T-helper 2 cell (primary cell): ENCODE results near the gene ZNF260.
"Not testable (repeated sequence)": the region's sequence is repeated elsewhere in the genome, so short reads cannot be mapped to it uniquely, and the experiment has no call there.

ENCODE experiments used
- DNase-seq, 5 experiments: peaks; one replicate each; pipeline versions ENCODE4 v3.0.0 to v3.0.0-alpha.2; 2012 to 2022
- total RNA-seq, 2 donors: gene quantifications; one replicate each; lab custom pipeline; 2026; lab: John Stamatoyannopoulos, UW

Gene ZNF260
- 4.1 to 19.0 reads per million in 2 donors for total RNA-seq

GRCh38 chr19:36528194-36528920, at the start of gene ZNF260:
Gene ZNF260, minus strand, starts transcription at chr19:36528271. Its CDS starts 13,033 bp downstream, at chr19:36515238.
- DNase-seq, result peak; percentile 80 to 93 (median 86)

GRCh38 chr19:36577271-36577996, 49.4 kb upstream of the ZNF260 start:
- no peak for DNase-seq

DNA sequence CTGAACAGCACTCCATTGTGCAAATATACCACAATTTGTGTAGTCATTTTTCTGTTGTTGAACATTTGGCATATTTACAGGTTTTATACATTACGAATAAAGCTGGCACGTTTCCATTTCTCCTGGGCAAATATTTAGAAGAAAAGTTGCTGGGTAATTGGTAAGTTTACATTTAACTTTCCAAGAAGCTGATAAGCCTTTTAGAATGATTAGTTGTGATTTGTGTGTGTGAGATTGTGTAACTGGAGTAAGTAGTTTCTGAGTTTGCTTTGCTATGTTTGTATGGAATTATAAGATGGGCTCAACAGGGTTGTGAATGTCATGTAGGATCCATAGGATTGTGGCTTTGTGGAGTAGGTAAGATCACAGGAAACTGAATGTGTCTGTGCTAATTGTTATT, 46.7 kb upstream of the ZNF260 start:
- DNase-seq, result no peak

DNA sequence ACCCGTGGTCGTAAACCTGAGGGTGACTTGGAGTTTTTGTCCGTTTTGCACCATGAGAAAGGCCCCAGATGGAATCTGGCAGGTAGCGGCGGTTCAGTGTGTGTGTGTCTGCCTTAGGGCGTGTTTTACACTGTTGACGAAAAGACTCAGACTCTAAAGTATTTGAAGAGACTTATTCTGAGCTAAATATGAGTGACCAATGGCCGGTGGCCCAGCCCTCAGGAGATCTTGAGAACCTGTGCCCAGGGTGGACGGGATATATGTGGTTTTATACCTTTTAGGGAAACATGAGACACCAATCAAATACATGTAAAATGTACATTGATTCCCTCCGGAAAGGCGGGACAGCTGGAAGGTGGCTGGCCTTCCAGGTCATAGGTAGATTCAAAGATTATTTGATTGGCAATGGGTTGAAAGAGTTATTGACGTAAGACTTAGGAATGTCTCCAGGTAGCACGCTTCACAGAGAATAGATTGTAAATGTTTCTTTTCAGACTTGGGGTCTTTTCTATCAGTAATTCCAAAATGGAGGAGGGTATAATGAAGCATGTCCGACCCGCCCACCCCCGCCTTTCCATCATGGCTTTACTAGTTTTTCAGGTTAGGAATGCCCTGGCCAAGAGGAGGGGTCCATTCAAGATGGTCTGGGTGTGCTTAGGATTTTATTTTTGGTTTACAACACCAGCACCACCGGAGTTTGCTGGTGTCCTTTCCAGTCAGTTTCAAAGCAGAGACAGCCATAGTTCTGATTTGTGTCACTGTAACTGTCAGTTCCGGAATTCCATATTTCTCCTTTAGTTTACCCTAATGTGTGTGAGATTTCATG, 46.0 kb upstream of the ZNF260 start:
- DNase-seq, result peak in 2 of 5 experiments; percentile 1 to 36

DNA sequence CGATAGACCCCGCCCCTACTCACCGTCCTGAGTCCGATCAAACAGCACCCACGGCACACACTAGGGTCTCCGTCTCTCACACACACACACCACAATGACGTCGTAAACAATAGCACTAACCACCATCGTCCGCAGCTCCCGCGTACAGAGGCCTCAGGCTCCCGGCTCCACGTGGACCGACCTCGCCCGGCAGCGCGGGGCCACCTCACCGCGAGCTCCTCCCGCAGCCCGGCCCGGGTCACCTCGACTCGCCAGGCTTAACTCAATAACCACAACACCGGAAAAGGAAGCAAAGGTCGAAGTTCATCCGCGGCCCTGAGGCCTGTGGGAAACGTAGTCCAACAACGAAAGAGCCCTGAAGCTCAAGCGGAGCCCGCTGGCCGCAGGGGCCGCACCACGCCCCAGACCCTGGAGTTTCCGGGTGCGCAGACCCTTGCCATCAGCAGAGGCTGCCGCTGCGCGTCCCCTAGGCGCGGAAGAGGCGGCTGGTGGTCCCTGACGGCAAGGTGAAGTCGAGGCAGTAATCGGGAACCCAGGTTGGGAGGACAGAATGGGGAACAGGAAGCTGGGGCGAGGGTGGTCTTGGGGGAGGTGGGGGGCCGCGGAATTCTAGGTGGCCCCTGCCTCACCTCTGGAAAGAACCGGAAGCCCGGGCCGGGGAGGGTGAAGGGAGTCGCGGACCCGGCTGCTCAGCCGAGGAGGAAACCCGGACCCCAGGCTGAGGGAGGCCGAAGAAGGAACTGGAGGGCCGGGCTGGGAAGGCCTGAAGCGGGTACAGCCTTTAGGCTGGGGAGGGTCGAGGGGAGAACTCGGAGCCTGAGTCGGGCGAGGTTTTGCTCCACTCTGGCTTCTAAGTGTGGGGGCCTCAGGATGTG, 45.2 kb upstream of the ZNF260 start, which contains the start of gene ZNF529:
Gene ZNF529, minus strand, starts transcription at position 273 of the 875 bp plus-strand sequence. CDS start 946 bp downstream, outside the sequence.
- peak; percentile 56 to 95 (median 87) for DNase-seq

- DNase-seq, result no peak
These were observed 44.5 kb upstream of the ZNF260 start for GRCh38 chr19:36572593-36573019.

DNA sequence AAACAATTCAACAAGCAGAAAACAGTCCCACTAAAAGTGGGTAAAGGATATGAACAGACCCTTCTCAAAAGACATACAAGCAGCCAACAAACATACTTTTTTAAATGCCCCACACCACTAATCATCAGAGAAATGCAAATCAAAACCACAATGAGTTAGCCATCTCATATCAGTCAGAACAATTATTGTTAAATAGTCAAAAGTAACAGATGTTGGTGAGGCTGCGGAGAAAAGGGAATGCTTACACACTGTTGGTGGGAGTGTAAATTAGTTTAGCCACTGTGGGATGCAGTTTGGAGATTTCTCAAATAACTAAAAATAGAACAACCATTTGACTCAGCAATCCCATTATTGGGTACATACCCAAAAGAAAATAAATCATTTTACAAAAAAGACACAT, 36.3 kb upstream of the ZNF260 start:
- no peak for DNase-seq

DNA sequence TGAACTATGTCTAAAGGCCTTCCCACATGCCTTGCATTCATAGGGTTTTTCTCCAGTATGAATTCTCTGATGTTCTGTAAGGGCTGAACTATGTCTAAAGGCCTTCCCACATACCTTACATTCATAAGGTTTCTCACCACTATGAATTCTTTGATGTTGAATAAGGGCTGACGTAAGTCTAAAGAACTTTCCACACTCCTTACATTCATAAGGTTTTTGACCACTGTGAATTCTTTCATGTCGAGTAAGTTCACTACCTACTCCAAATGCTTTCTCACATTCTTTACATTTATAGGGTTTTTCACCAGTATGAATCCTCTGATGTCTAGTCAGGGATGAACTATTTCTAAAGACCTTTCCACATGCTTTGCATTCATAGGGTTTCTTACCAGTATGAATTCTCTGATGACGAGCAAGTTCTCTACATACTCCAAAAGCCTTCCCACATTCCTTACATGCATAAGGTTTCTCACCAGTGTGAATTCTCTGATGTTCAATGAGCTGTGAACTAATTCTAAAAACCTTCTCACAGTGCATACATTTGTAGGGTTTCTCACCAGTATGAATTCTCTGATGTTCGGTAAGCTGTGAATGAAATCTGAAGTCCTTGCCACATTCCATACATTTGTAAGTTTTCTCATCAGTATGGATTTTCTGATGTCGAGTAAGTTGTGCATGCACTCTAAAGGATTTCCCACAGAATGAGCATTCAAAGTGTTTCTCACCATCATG, 19.1 kb upstream of the ZNF260 start:
- peak in 1 of 5 experiments; percentile 4 for DNase-seq

DNA sequence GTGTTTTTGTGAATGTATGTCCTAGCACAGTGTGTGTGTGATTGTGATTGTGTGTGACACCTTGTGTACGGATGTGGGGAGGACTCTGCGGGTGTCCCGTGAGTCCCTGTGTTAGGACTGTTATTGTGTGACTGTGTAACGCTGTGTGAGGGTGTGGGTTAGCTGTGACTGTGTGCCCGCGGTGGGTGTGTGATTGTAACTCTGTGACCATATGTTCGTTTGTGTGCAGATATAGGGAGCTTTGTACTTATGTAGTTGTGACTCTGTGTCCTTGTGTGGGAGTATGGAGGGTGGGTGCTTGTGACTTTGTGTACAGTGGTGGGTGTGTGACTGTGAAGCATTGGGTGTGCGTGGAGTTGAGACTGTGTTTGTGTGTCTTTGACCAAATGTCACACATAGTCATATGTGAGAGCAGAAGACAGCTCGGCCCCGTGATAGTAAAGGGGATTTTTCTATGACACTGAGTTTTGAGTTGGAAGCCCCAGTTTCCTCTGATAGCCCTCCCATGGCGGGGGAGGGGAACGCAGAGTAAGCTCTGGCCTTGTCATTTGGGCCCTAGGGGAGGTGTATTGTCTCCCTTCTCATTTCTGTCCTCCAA, 949 bp upstream of the ZNF260 start:
- DNase-seq, result peak in 2 of 5 experiments; percentile 2 to 86

DNA sequence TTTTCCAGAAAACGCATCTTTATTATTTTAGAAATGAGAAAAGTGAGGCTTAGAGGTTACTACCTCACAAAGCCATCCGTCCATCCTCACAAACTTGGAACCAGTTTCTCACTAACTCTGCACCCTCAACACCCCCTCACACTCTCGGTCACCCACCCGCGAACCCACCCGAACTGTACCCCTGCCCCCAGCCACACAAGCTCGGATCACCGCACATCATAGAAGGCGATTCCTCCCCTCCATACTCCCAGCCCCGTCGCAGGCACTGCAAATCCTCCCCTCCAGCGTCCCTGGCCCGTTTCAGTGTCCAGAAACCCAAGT, 238 bp downstream of the ZNF260 start:
- DNase-seq, result no peak

DNA sequence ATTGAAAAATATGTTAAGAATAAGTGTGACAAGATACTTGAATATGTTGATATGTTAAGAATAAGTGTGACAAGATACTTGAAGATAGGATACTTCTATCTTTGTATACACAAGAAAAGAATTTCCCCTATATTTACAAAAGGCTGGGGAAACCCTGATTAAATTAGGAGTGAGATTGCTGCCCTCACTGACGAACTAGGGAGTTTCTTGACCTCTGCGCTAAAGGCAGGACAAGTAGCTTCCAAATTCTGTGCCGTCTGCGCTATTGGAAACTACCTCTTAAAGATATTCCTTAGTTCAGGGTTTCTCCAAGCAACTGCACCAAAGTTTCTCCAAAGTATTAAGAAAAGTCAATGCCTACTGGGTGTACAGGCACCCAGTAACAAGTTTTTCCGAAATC, 730 bp downstream of the ZNF260 start:
- DNase-seq, result no peak

- no peak for DNase-seq
These were observed 1.5 kb downstream of the ZNF260 start for GRCh38 chr19:36526581-36526980.

GRCh38 chr19:36524617-36525016, 3.5 kb downstream of the ZNF260 start:
- DNase-seq, result no peak

- peak in 1 of 5 experiments; percentile 5 for DNase-seq
These were observed 14.0 kb downstream of the ZNF260 start for GRCh38 chr19:36514012-36514612.

- DNase-seq, result no peak
These were observed 19.7 kb downstream of the ZNF260 start for GRCh38 chr19:36508325-36508724.

GRCh38 chr19:36501973-36502372, 26.1 kb downstream of the ZNF260 start:
- no peak for DNase-seq

GRCh38 chr19:36497001-36497400, 31.1 kb downstream of the ZNF260 start:
- DNase-seq, result no peak

GRCh38 chr19:36492689-36493453, 35.2 kb downstream of the ZNF260 start:
- peak in 2 of 5 experiments; percentile 7 to 20 for DNase-seq

- DNase-seq, result not testable (repeated sequence)
These were observed 37.2 kb downstream of the ZNF260 start for GRCh38 chr19:36490846-36491245.
